ENCODE results near the gene NBPF19.
"Not testable (repeated sequence)": the region's sequence is repeated elsewhere in the genome, so short reads cannot be mapped to it uniquely, and the experiment has no call there.

NBPF19 gene

GRCh38 chr1:149474745-149475144 is at the start of gene NBPF19:
Gene NBPF19 (plus strand): TSS chr1:149475045. CDS start chr1:149475933, 888 bp downstream.
- not testable (repeated sequence) for H3K9ac ChIP-seq (ENCODE audit: insufficient read length, low read depth); H3K9me3 ChIP-seq (ENCODE audit: insufficient read depth, low read length); H3K4me3 ChIP-seq (ENCODE audit: insufficient read length, low read depth); H3K4me1 ChIP-seq (ENCODE audit: insufficient read depth, insufficient read length); H3K36me3 ChIP-seq (ENCODE audit: insufficient read depth, insufficient read length, low read length); DNase-seq (ENCODE audit: low read depth, low spot score); H3K27me3 ChIP-seq (ENCODE audit: insufficient read depth, insufficient read length)

GRCh38 chr1:149428317-149428716 is 46.5 kb upstream of the NBPF19 start:
- not testable (repeated sequence) for H3K9me3 ChIP-seq (ENCODE audit: insufficient read depth, low read length); H3K9ac ChIP-seq (ENCODE audit: insufficient read length, low read depth); H3K4me3 ChIP-seq (ENCODE audit: insufficient read length, low read depth); H3K4me1 ChIP-seq (ENCODE audit: insufficient read depth, insufficient read length); H3K36me3 ChIP-seq (ENCODE audit: insufficient read depth, insufficient read length, low read length); H3K27me3 ChIP-seq (ENCODE audit: insufficient read depth, insufficient read length); DNase-seq (ENCODE audit: low read depth, low spot score)

- H3K4me1 ChIP-seq (ENCODE audit: insufficient read depth, insufficient read length); H3K9ac ChIP-seq (ENCODE audit: insufficient read length, low read depth); DNase-seq (ENCODE audit: low read depth, low spot score); H3K27me3 ChIP-seq (ENCODE audit: insufficient read depth, insufficient read length); H3K36me3 ChIP-seq (ENCODE audit: insufficient read depth, insufficient read length, low read length); H3K9me3 ChIP-seq (ENCODE audit: insufficient read depth, low read length); H3K4me3 ChIP-seq (ENCODE audit: insufficient read length, low read depth): not testable (repeated sequence)
Observed at GRCh38 chr1:149445451-149445850, 29.4 kb upstream of the NBPF19 start.

GRCh38 chr1:149452196-149452595 is 22.6 kb upstream of the NBPF19 start:
- H3K9me3 ChIP-seq (ENCODE audit: insufficient read depth, low read length); H3K4me3 ChIP-seq (ENCODE audit: insufficient read length, low read depth); H3K9ac ChIP-seq (ENCODE audit: insufficient read length, low read depth); H3K4me1 ChIP-seq (ENCODE audit: insufficient read depth, insufficient read length); DNase-seq (ENCODE audit: low read depth, low spot score); H3K36me3 ChIP-seq (ENCODE audit: insufficient read depth, insufficient read length, low read length); H3K27me3 ChIP-seq (ENCODE audit: insufficient read depth, insufficient read length): not testable (repeated sequence)

- not testable (repeated sequence) for H3K4me3 ChIP-seq (ENCODE audit: insufficient read length, low read depth); H3K4me1 ChIP-seq (ENCODE audit: insufficient read depth, insufficient read length); H3K9ac ChIP-seq (ENCODE audit: insufficient read length, low read depth); H3K9me3 ChIP-seq (ENCODE audit: insufficient read depth, low read length); H3K36me3 ChIP-seq (ENCODE audit: insufficient read depth, insufficient read length, low read length); DNase-seq (ENCODE audit: low read depth, low spot score); H3K27me3 ChIP-seq (ENCODE audit: insufficient read depth, insufficient read length)
Observed at GRCh38 chr1:149452652-149453051, 22.2 kb upstream of the NBPF19 start.

- not testable (repeated sequence) for H3K4me1 ChIP-seq (ENCODE audit: insufficient read depth, insufficient read length); H3K9ac ChIP-seq (ENCODE audit: insufficient read length, low read depth); H3K9me3 ChIP-seq (ENCODE audit: insufficient read depth, low read length); H3K36me3 ChIP-seq (ENCODE audit: insufficient read depth, insufficient read length, low read length); H3K27me3 ChIP-seq (ENCODE audit: insufficient read depth, insufficient read length)
- H3K4me3 ChIP-seq (ENCODE audit: insufficient read length, low read depth) = peak overlapping the region; percentile 30
- peak; percentile 66 for DNase-seq (ENCODE audit: low read depth, low spot score)
Observed at GRCh38 chr1:149558350-149558825, 83.5 kb downstream of the NBPF19 start.

- H3K4me3 ChIP-seq (ENCODE audit: insufficient read length, low read depth); H3K9me3 ChIP-seq (ENCODE audit: insufficient read depth, low read length); H3K4me1 ChIP-seq (ENCODE audit: insufficient read depth, insufficient read length); DNase-seq (ENCODE audit: low read depth, low spot score); H3K36me3 ChIP-seq (ENCODE audit: insufficient read depth, insufficient read length, low read length); H3K9ac ChIP-seq (ENCODE audit: insufficient read length, low read depth); H3K27me3 ChIP-seq (ENCODE audit: insufficient read depth, insufficient read length): not testable (repeated sequence)
Observed at GRCh38 chr1:149561806-149562205, 87.0 kb downstream of the NBPF19 start.

GRCh38 chr1:149565485-149565884 is 90.6 kb downstream of the NBPF19 start:
- not testable (repeated sequence) for DNase-seq (ENCODE audit: low read depth, low spot score); H3K36me3 ChIP-seq (ENCODE audit: insufficient read depth, insufficient read length, low read length); H3K4me1 ChIP-seq (ENCODE audit: insufficient read depth, insufficient read length); H3K9me3 ChIP-seq (ENCODE audit: insufficient read depth, low read length); H3K27me3 ChIP-seq (ENCODE audit: insufficient read depth, insufficient read length); H3K9ac ChIP-seq (ENCODE audit: insufficient read length, low read depth); H3K4me3 ChIP-seq (ENCODE audit: insufficient read length, low read depth)

GRCh38 chr1:149572763-149573162 is 97.9 kb downstream of the NBPF19 start:
- H3K9ac ChIP-seq (ENCODE audit: insufficient read length, low read depth); H3K4me3 ChIP-seq (ENCODE audit: insufficient read length, low read depth); H3K36me3 ChIP-seq (ENCODE audit: insufficient read depth, insufficient read length, low read length); H3K9me3 ChIP-seq (ENCODE audit: insufficient read depth, low read length); H3K4me1 ChIP-seq (ENCODE audit: insufficient read depth, insufficient read length); H3K27me3 ChIP-seq (ENCODE audit: insufficient read depth, insufficient read length); DNase-seq (ENCODE audit: low read depth, low spot score): not testable (repeated sequence)

GRCh38 chr1:149585592-149585991 is 110.7 kb downstream of the NBPF19 start:
- H3K4me1 ChIP-seq (ENCODE audit: insufficient read depth, insufficient read length); H3K9ac ChIP-seq (ENCODE audit: insufficient read length, low read depth); H3K27me3 ChIP-seq (ENCODE audit: insufficient read depth, insufficient read length); H3K36me3 ChIP-seq (ENCODE audit: insufficient read depth, insufficient read length, low read length); DNase-seq (ENCODE audit: low read depth, low spot score); H3K4me3 ChIP-seq (ENCODE audit: insufficient read length, low read depth); H3K9me3 ChIP-seq (ENCODE audit: insufficient read depth, low read length): not testable (repeated sequence)

All from NT2/D1 (cell line).